Stomach (tissue), 8 donors: Measurements from ENCODE around the gene IQCN. TPM values are rescaled to one million over a fixed set of nuclear protein-coding genes. Genes with fewer than 3 reads are reported as not detected.

ENCODE experiments used
- polyA plus RNA-seq, 3 donors: library from polyadenylated mRNA; stranded (reverse); fragments of 200-250 nt; gene quantifications; one replicate each; pipeline ENCODE4 v1.2.3, GENCODE V29; 2013
- small RNA-seq, 4 donors: library from RNA; depleted of rRNA; stranded (forward); fragments of <200 nt; gene quantifications; one replicate each; pipeline ENCODE3, GENCODE V24; 2016
- total RNA-seq, 5 donors: library from RNA; depleted of rRNA; stranded (reverse); fragments of >200 nt; gene quantifications; one replicate each; pipeline versions ENCODE4 v1.1.0 to v1.2.3, GENCODE V29; 2014 to 2016
- donor health status: healthy with polysubstance abuse.
- donor health status: Bipolar disorder and iron deficiency.
- donor health status: healthy.

Gene IQCN
- total and polyA plus RNA-seq, 8 donors: 1.4 to 35.7 (median 2.7) TPM; not detected in 1

Small RNA genes lying within 50 kb of the gene (small RNA-seq; reads per million reads assigned to genes)
- gene MIR3188 (0 to 0.53 (median 0.08) reads per million in 4 donors), gene RPL39P38 (0 reads per million in 4 donors)

Other genes starting within 250 kb of the IQCN start
- gene IL12RB1, start 187.5 kb downstream of the IQCN start, total RNA-seq: 1 to 10 TPM in 1 of 5 donors, under 1 TPM in 1, not detected in 3; 0.18 to 9.3 TPM
- gene IL12RB1, start 187.5 kb downstream of the IQCN start, polyA plus RNA-seq: under 1 TPM in 2 of 3 donors, not detected in 1; 0.68 to 0.87 TPM
- 10 to 100 TPM in 3 of 5 donors, 1 to 10 TPM in 2; 1.7 to 29.0 (median 10.7) TPM for gene MAST3, start 176.7 kb downstream of the IQCN start, total RNA-seq
- gene MAST3, start 176.7 kb downstream of the IQCN start, polyA plus RNA-seq: 1 to 10 TPM; 1.8 to 4.0 (median 1.9) TPM
- 100 to 1,000 TPM in 1 of 5 donors, 10 to 100 TPM in 3, 1 to 10 TPM in 1; 6.6 to 490 (median 22.2) TPM for gene PIK3R2, start 121.3 kb downstream of the IQCN start, total RNA-seq
- gene PIK3R2, start 121.3 kb downstream of the IQCN start, polyA plus RNA-seq: 1 to 10 TPM; 2.0 to 5.5 (median 2.6) TPM
- 100 to 1,000 TPM in 1 of 5 donors, 10 to 100 TPM in 3, not detected in 1; 37.3 to 199 (median 43.9) TPM for gene IFI30, start 100.6 kb downstream of the IQCN start, total RNA-seq
- gene IFI30, start 100.6 kb downstream of the IQCN start, polyA plus RNA-seq: 100 to 1,000 TPM in 1 of 3 donors, 10 to 100 TPM in 2; 53.2 to 103 (median 82.9) TPM
- 100 to 1,000 TPM in 1 of 5 donors, 10 to 100 TPM in 2, 1 to 10 TPM in 2; 5.9 to 200 (median 13.0) TPM for gene MPV17L2, start 81.2 kb downstream of the IQCN start, total RNA-seq
- gene MPV17L2, start 81.2 kb downstream of the IQCN start, polyA plus RNA-seq: 10 to 100 TPM; 11.6 to 15.4 (median 13.3) TPM
- 1 to 10 TPM in 3 of 5 donors, under 1 TPM in 1, not detected in 1; 0.87 to 2.2 (median 1.7) TPM for gene RAB3A, start 70.4 kb downstream of the IQCN start, total RNA-seq
- 1 to 10 TPM; 1.4 to 2.2 (median 2.0) TPM for gene RAB3A, start 70.4 kb downstream of the IQCN start, polyA plus RNA-seq
- gene PDE4C, start 48.0 kb downstream of the IQCN start, total RNA-seq: 10 to 100 TPM in 3 of 5 donors, 1 to 10 TPM in 1, under 1 TPM in 1; 0.87 to 25.4 (median 11.4) TPM
- gene PDE4C, start 48.0 kb downstream of the IQCN start, polyA plus RNA-seq: under 1 TPM in 1 of 3 donors, not detected in 2; 0.95 TPM
- gene JUND, start 7.2 kb upstream of the IQCN start, total RNA-seq: 1,000 to 10,000 TPM in 2 of 5 donors, 100 to 1,000 TPM in 3; 118 to 1,659 (median 737) TPM
- 100 to 1,000 TPM in 2 of 3 donors, 10 to 100 TPM in 1; 78.6 to 272 (median 102) TPM for gene JUND, start 7.2 kb upstream of the IQCN start, polyA plus RNA-seq
- 100 to 1,000 TPM in 2 of 5 donors, 10 to 100 TPM in 3; 24.1 to 185 (median 98.6) TPM for gene LSM4, start 48.6 kb upstream of the IQCN start, total RNA-seq
- 100 to 1,000 TPM; 114 to 181 (median 173) TPM for gene LSM4, start 48.6 kb upstream of the IQCN start, polyA plus RNA-seq
- 10 to 100 TPM in 4 of 5 donors, 1 to 10 TPM in 1; 8.0 to 58.9 (median 22.9) TPM for gene PGPEP1, start 66.1 kb upstream of the IQCN start, total RNA-seq
- 10 to 100 TPM in 2 of 3 donors, 1 to 10 TPM in 1; 8.4 to 40.0 (median 31.8) TPM for gene PGPEP1, start 66.1 kb upstream of the IQCN start, polyA plus RNA-seq
- 100 to 1,000 TPM in 1 of 5 donors, 10 to 100 TPM in 4; 17.3 to 102 (median 46.9) TPM for gene GDF15, start 111.7 kb upstream of the IQCN start, total RNA-seq
- gene GDF15, start 111.7 kb upstream of the IQCN start, polyA plus RNA-seq: 100 to 1,000 TPM in 1 of 3 donors, 10 to 100 TPM in 2; 14.2 to 134 (median 44.5) TPM
- 10 to 100 TPM in 1 of 5 donors, 1 to 10 TPM in 2, not detected in 2; 2.9 to 11.2 (median 7.2) TPM for gene LRRC25, start 123.2 kb upstream of the IQCN start, total RNA-seq
- 1 to 10 TPM in 2 of 3 donors, under 1 TPM in 1; 0.98 to 2.4 (median 1.7) TPM for gene LRRC25, start 123.2 kb upstream of the IQCN start, polyA plus RNA-seq
- gene SSBP4, start 144.9 kb upstream of the IQCN start, total RNA-seq: 100 to 1,000 TPM in 1 of 5 donors, 10 to 100 TPM in 4; 22.8 to 253 (median 39.7) TPM
- gene SSBP4, start 144.9 kb upstream of the IQCN start, polyA plus RNA-seq: 10 to 100 TPM; 49.9 to 77.6 (median 54.4) TPM
- gene ISYNA1, start 163.7 kb upstream of the IQCN start, total RNA-seq: 10 to 100 TPM in 4 of 5 donors, 1 to 10 TPM in 1; 7.8 to 47.3 (median 15.8) TPM
- gene ISYNA1, start 163.7 kb upstream of the IQCN start, polyA plus RNA-seq: 10 to 100 TPM in 2 of 3 donors, 1 to 10 TPM in 1; 9.5 to 39.7 (median 15.0) TPM
- 10 to 100 TPM in 3 of 5 donors, 1 to 10 TPM in 2; 8.0 to 88.7 (median 13.5) TPM for gene ELL, start 247.6 kb upstream of the IQCN start, total RNA-seq
- gene ELL, start 247.6 kb upstream of the IQCN start, polyA plus RNA-seq: 10 to 100 TPM in 1 of 3 donors, 1 to 10 TPM in 2; 4.1 to 12.7 (median 8.1) TPM